Gastrocnemius medialis (tissue), 4 donors: Measurements from ENCODE around the gene FAM193B.

Experiments used
- POLR2A ChIP-seq, 2 donors: fragments of 450-650 bp; IDR thresholded peaks; one replicate each; pipeline ENCODE4 v1.6.1; 2017; ENCODE audit warnings: antibody characterized with exemption in 2 of 2, mild to moderate bottlenecking in 2 of 2, moderate library complexity in 2 of 2
- TF ChIP-seq, protein P1 (sequence below), 5 experiments: fragments of 450-650 bp in 3 of 5; fragments of 200-600 bp in 2 of 5; sonication (generic) in 2 of 5; IDR thresholded peaks in 4 of 5; conservative IDR thresholded peaks in 1 of 5; 1 replicate in 4 of 5; 2 replicates in 1 of 5; pipeline ENCODE4 v1.5.1; 2016 to 2019; ENCODE audit warnings: antibody characterized with exemption in 5 of 5, mild to moderate bottlenecking in 3 of 5, moderate library complexity in 3 of 5

DNA sequence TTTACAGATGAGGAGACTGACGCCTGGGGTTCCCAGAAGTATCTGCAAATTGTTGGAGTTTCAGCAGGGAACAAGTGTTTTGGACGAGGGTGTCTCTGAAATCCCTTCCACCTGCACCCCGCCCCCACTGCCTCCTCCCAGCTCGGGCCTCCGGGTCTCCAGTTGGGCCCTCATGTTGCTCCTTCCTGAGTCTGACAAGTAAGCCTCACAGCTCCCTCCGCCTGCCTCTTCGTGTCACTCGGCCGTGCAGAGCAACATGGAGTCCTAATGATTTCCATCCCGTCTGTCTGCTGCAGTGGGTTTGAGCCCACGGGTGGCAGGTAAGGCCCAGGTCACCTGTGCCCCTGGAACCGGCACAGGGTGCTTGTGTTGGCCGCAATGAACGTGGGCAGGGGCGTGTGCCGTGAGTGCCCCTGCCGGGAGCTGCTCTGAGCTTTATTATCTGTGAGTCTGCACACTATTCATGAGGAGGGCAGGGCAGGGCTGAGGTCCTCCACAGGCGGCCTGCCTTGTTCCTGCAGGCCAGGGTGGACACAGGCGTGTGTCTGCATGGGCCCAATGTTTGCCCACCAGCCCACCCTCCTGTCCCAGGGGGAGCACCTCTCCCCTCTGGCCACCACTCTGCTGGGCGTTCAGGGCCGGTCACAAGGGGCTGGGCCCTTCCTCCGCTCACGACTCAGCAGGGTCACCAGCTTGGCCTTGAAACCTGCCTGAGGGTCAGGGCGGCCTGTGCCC lies 50.8 kb downstream of the FAM193B start:
- TF ChIP-seq, protein P1, sequence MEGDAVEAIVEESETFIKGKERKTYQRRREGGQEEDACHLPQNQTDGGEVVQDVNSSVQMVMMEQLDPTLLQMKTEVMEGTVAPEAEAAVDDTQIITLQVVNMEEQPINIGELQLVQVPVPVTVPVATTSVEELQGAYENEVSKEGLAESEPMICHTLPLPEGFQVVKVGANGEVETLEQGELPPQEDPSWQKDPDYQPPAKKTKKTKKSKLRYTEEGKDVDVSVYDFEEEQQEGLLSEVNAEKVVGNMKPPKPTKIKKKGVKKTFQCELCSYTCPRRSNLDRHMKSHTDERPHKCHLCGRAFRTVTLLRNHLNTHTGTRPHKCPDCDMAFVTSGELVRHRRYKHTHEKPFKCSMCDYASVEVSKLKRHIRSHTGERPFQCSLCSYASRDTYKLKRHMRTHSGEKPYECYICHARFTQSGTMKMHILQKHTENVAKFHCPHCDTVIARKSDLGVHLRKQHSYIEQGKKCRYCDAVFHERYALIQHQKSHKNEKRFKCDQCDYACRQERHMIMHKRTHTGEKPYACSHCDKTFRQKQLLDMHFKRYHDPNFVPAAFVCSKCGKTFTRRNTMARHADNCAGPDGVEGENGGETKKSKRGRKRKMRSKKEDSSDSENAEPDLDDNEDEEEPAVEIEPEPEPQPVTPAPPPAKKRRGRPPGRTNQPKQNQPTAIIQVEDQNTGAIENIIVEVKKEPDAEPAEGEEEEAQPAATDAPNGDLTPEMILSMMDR (IDR thresholded peaks at IDR 0.05 in 4 of 5, conservative IDR thresholded peaks at IDR 0.05 in 1 of 5), result no peak
- TF ChIP-seq POLR2A (IDR thresholded peaks at IDR 0.05), result no peak
